ENCODE data around the gene ZNF888. TPM values are rescaled to one million over a fixed set of nuclear protein-coding genes. Genes with fewer than 3 reads are reported as not detected.
"Not testable (repeated sequence)": the region's sequence is repeated elsewhere in the genome, so short reads cannot be mapped to it uniquely, and the experiment has no call there.

The ZNF888 gene
- 24.7 and 80.5 TPM in 2 replicates for total RNA-seq

DNA sequence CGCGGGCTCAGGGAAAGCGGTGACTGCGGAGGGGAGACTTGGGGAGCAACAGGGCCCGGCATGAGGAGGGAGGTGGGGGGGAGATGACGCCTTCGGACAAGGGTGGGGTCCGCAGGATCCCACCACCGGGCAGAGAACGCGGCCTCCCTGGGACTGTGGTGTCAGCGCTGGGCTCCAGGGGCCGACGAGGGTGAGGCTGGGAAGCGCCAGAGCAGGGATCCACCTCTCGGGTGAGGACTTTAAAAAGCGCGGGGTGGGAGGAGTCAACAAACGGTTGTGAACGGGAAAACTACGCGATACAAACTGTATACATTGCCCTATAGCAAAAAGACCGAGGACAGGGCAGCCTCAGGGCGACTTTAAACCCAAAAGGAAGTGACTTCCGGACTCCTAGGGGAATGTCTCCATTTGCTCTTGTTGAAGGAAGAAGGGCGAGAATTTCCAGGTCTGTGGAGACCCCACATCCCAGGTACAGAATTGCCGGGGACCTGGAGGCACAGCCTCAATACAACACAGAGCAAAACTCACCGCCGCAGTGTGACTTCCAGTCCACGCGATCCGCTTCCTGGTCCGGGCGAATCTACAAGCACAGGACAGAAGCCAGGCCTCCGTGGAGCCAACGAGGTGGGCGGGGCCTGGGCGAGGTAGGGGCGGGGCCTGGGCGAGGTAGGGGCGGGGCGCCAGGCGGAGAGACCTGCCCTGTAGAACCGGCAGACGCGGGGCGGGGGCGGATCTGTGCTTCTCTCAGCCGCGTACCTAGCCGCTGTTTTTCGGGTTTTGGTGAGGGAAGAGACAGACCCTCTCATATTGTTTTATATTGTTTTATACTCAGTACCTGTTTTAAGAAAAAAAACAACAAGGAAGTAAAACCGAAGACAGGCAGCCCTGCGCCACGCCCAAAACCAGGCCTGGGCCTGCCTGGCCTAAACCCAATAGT is at the start of gene ZNF888:
Gene ZNF888 (minus strand): TSS at position 588 of the 937 bp plus-strand sequence. CDS start 5,555 bp downstream, outside the sequence.
- DNase-seq (ENCODE audit: low read depth): peak; percentile 43

DNA sequence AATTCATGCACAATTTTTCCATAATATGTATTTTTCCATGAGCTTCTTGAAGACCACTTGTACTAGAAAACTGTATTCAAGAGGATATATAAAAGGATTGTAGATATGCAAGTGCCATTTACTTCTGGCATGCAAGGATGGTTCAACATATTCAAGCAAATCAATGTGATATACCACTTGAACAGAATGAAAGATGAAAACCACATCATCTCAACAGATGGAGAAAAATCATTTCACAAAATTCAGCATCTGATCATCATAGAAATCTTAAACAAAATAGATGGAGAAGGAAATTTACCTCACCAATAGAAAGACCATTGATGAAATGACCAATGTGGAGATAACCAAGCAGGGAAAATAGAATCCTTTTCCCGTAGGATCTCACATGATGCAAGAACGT is 44.5 kb upstream of the ZNF888 start:
- no peak for DNase-seq (ENCODE audit: low read depth)

DNA sequence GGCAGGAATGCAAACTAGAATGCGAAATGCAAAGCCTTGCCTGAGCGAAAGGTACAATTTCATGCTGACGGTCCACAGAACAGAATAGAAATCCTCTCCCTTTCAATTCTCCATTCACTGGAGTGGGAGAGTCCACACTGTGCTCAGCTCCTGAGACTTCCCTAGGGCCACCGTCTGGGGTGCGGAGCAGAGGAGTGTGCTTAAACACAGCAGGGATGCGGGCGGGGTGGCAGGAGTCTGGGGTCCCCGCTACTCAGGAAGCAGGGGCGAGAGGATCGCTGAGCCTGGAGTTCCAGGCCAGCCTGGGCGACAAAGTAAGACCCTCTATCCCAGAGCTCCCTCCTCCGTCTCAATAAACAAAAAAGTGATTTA is 40.0 kb upstream of the ZNF888 start:
- no peak for DNase-seq (ENCODE audit: low read depth)

DNA sequence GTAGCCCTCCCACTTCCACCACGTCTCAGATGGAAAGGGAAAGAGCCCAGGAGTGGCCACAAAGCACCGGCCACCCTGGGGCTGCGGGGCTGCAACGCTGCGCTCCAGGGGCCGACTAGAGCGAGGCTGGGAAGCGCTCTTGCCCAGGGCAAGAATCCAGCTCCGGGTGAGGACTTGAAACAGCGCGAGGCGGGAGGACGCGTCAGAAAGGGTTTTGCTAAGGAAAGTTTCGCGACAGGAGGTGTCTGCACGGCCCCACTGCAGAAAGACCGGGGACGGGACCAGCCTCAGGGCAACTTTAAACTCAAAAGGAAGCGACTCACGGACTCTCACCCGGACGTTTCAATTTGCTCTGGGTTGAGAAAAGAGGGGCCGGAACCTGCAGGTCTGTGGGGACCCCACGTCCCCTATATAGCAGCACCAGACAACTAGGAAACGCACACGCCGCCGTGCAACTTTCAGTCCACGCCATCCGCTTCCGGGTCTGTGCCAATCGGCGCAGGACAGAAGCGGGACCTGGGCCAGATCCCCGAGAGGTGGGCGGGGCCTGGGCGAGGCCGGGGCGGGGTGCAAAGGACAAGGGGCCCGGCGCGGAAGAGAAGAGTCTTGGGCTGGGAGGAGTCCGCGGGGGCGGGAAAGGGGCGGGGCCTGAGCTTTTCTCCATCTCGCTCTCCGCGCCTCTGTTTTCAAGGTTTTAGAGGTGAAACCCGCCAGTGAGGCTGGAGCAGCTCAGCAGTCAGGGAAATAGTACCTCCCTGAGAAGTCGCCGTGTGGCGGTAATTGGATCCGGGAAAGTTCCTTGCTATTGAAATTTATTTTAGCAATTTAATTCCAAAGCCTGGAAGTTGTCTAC is 39.4 kb upstream of the ZNF888 start, which contains the start of gene ZNF816:
Gene ZNF816 (minus strand): TSS at position 488 of the 853 bp plus-strand sequence. CDS start 6,792 bp downstream, outside the sequence.
- DNase-seq (ENCODE audit: low read depth): peak; percentile 77

GRCh38 chr19:52961981-52962380 is 38.8 kb upstream of the ZNF888 start:
- no peak for DNase-seq (ENCODE audit: low read depth)

- no peak for DNase-seq (ENCODE audit: low read depth)
These were observed 36.5 kb upstream of the ZNF888 start for GRCh38 chr19:52959613-52960295.

DNA sequence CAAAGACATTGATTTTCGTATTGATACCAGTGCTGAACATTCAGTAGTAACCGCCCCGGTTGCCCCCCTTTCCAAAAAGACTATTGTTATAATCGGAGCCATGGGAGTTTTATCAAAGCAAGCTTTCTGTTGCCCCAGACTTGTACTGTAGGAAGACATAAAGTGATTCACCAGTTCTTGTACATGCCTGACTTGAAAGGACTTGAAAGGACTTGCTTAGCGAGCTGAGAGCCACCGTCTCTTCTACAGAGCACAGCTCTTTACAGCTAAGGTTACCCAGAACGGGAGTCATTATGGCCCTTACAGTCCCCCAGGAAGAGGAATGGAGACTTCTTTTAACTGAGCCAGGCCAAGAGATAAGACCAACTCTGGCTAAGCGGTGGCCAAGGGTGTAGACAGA is 34.4 kb upstream of the ZNF888 start:
- no peak for DNase-seq (ENCODE audit: low read depth)

DNA sequence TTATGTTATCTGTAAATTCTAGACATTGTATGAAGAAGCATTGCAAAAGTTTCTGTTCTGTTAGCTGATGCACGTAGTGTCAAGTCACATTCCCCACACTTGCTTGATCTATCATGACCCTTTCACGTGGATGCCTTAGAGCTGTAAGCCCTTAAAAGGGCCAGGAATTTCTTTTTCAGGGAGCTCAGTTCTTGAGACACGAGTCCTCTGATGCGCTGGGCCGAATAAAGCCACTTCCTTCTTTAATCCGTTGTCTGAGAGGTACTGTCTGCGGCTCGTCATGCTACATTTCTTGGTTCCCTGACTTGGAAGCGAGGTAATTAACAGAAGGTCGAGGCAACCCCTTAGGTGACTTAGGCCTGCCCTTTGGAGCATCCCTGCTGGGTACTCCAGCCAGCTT is 33.7 kb upstream of the ZNF888 start:
- DNase-seq (ENCODE audit: low read depth): no peak

GRCh38 chr19:52949422-52949821 is 26.2 kb upstream of the ZNF888 start:
- no peak for DNase-seq (ENCODE audit: low read depth)

DNA sequence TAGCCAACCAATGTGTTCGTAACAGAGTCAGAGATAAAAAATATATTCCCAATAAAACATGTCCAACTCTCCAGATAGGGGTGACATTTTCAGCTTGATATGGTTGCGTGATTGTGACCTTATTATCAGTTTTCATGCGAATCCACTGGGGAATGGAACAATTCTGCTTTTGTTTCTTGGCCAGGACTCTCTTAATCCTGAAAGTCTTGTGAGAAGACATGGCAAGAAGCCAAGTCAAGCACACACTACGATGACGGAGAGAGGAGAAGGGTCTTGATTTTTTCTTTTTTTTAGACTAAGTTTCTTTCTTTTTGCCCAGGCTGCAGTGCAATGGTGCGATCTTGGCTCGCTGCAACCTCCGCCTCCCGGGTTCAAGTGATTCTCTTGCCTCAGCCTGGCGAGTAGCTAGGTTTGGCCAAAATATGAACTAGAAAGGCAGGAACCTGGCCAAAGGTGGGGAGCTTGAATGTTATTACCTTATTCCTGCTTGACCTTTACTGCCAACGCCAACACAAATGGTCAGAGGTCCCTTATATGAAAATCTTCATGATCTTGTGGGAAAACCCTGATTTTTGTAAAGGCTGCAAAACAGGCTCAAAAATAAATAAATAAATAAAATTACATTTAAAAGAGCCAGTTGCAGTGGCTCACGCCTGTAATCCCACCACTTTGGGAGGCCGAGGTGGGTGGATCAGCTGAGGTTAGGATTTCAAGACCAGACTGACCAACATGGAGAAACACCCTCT is 25.0 kb upstream of the ZNF888 start:
- no peak for DNase-seq (ENCODE audit: low read depth)

GRCh38 chr19:52946322-52947310 is 23.4 kb upstream of the ZNF888 start:
- no peak for DNase-seq (ENCODE audit: low read depth)

DNA sequence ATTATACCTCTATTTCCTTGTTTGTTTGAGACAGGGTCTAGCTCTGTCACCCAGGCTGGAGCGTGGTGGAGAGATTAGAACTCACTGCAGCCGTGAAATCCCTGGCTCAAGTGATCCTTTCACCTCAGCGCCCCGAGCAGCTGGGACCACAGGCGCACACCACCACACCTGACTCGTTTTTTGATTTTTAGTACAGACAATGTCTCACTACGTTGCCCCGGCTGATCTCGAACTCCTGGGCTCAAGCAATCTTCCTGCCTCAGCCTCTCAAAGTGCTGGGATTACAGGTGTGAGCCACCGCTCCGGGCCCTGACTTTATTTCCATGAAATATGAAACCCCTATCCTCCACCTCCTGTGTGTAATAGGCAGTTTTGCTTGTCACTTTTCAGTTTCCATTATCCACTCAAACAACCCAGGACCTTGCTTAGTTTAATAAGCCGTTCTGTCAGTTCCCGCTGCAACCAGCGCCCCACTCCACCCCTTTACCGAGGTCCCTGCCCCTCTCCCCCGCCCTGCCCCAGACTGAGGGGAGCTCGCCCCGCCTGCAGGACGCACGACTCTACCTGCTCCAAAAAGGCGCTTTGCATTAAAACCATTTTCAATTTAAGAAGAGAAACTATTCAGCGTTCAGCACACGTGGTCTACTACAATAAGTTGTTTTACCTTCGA is 22.6 kb upstream of the ZNF888 start:
- DNase-seq (ENCODE audit: low read depth): no peak

DNA sequence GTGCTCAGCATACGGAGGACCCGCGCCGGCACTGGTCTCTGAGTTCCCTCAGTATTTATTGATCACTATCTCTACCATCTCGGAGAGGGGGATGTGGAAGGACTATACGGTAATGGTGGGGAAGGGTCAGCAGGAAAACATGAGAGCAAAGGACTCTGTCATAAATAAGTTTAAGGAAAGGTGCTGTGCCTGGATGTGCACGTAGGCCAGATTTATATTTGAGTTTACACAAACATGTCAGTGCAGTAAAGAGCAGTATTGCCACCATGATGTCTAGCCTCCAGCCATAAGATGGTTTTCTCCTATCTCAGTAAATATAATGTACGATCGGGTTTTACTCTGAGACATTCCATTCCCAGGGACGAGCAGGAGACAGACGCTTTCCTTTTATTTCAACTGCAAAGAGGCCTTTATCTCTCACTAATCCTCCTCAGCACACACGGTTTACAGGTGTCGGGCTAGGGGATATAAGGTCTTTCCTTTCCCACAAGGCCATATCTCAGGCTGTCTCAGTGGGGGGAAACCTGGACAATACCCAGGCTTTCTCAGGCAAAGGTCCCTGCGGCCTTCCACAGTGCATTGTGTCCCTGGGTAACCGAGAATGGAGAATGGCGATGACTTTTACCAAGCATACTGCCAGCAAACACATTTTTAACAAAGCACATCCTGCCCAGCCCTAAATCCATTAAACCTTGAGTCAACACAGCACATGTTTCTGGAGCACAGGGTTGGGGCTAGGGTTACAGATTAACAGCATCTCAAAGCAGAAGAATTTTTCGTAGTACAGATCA is 21.7 kb upstream of the ZNF888 start:
- DNase-seq (ENCODE audit: low read depth): not testable (repeated sequence)

DNA sequence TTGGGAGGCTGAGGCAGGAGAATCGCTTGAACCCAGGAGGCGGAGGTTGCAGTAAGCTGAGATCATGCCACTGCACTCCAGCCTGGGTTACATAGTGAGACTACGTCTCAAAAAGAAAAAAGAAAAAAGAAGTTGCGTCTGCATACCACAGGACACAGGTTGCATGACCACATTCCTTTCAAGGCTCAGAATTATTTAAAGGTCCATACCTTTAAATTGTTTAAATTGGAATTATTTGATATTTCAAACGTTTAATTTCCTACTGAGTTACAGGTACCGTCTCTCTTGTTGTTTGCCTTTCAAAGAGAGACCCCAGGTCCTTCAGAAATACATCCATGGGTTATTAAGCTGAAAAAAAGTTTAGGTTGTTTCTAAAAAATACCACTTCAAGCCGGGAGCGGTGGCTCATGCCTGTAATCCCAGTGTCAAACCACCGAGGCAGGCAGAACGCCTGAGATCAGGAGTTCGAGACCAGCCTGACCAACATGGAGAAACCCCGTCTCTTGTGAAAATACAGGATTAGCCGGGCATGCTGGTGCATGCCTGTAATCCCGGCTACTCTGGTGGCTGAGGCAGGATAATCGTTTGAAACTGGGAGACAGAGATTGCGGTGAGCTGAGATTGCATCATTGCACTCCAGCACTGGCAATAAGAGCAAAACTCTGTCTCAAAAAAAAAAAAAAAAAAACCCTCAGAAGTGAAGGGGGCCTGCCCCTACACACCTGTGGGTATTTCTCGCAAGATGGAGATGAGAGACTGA is 20.8 kb upstream of the ZNF888 start:
- DNase-seq (ENCODE audit: low read depth): no peak

DNA sequence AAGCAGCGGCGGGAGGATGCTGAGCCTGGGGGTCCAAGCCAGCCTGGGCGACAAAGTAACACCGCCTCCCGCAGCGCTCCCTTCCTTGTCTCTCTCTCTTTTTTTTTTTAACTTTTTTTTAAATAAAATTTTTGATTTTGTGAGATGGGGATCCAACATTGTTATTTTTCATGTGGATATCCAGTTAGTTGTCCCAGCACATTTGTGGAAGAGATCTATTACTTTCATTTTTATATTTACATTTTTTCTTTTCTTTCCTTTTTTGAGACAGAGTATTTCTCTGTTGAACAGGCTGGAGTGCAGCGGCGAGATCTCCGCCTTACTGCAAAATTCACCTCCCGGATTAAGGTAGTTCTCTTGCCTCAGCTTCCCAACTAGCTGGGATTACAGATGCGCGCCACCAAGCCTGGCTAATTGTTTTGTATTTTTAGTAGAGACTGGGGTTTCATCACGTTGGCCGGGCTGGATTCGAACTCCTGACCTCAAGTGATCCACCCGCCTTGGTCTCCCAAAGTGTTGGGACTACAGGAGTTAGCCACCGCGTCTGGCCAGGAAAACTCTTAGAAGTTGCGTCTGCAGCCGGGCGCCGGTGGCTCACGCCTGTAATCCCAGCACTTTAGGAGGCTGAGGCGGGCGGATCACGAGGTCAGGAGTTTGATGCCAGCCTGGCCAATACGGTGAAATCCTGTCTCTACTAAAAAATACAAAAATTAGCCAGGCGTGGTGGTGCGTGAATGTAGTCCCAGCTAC is 20.1 kb upstream of the ZNF888 start:
- DNase-seq (ENCODE audit: low read depth): no peak

DNA sequence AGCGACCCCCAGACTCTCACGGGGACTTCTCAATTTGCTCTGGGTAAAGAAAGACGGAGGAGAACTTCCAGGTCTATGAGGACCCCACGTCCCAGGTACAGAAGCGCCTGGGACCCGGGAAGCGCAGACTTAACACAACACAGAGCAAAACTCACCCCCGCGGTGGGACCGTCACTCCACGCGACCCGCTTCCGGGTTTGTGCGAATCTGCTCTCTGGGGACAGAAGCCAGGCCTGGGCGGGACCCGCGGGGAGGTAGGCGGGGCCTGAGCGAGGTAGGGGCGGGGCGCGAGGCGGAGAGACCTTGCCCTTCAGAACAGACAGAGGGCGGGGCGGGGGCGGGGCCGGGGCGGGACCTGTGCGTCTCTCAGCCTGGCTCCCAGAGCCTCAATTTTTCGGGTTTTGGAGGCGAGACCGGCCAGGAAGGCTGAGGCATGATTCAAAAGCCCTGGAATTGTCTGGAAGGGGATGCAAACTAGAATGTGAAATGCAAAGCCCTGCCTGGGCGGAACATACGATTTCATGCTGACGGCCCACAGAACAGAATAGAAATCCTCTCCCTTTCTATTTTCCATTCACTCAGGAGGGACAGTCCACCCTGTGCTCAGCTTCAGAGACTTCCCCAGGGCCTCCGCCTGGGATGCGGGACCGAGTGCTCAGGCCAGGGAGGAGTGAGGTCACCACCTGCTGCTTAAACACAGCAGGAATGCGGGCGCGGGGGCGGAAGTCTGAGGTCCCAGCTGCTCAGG is 19.3 kb upstream of the ZNF888 start:
- peak; percentile 44 for DNase-seq (ENCODE audit: low read depth)

Measured in renal cortical epithelial cell (primary cell).